Esophagus muscularis mucosa (tissue), 4 donors: ENCODE measurements around the gene PTPN6. TPM values are rescaled to one million over a fixed set of nuclear protein-coding genes. Genes with fewer than 3 reads are reported as not detected.

Experiments used
- DNase-seq: peaks from one replicate; pipeline ENCODE4 v3.0.0-alpha.2; 2017; ENCODE audit errors: extremely low spot score
- H3K27ac ChIP-seq, 4 donors: fragments of 200-600 bp; sonication (generic); replicated peaks in 1 of 4; 1 replicate in 3 of 4; 2 replicates in 1 of 4; pipeline ENCODE4 v1.5.1; 2016 to 2019; ENCODE audit warnings: mild to moderate bottlenecking in 1 of 4
- H3K27me3 ChIP-seq, 4 donors: fragments of 200-600 bp; sonication (generic); one replicate each; pipeline versions ENCODE4 v1.5.1 to v1.6.0; 2016 to 2019
- H3K36me3 ChIP-seq, 4 donors: fragments of 200-600 bp; sonication (generic); one replicate each; pipeline ENCODE4 v1.5.1; 2016 to 2019
- H3K4me1 ChIP-seq, 4 donors: fragments of 200-600 bp; sonication (generic); one replicate each; pipeline ENCODE4 v1.5.1; 2016 to 2019
- H3K4me3 ChIP-seq, 4 donors: fragments of 200-600 bp; sonication (generic); 1 replicate in 2 of 4; 2 replicates in 2 of 4; pipeline ENCODE4 v1.5.1; 2016 to 2019; ENCODE audit warnings: mild to moderate bottlenecking in 4 of 4, moderate library complexity in 1 of 4
- H3K9me3 ChIP-seq, 4 donors: fragments of 200-600 bp; sonication (generic); 1 replicate in 3 of 4; 2 replicates in 1 of 4; pipeline ENCODE4 v1.5.1; 2016 to 2019
- EP300 ChIP-seq: sonication (generic); formaldehyde crosslinking; IDR thresholded peaks from one replicate; pipeline ENCODE4 v1.6.1; 2017; ENCODE audit warnings: antibody characterized with exemption
- POLR2A ChIP-seq: fragments of 450-650 bp; IDR thresholded peaks from one replicate; pipeline ENCODE4 v1.6.1; 2017; ENCODE audit warnings: antibody characterized with exemption, moderate library complexity, mild to moderate bottlenecking, low read depth
- POLR2AphosphoS5 ChIP-seq, 2 donors: sonication (generic); formaldehyde crosslinking; IDR thresholded peaks; one replicate each; pipeline ENCODE4 v1.6.1; 2017; ENCODE audit warnings: antibody characterized with exemption in 2 of 2
- WGBS: methylation state at CpG from one replicate; pipeline ENCODE4 v1.1.5; 2018; 5-methylcytosine and 5-hydroxymethylcytosine counted together
- intact Hi-C: fragments of 100-400 bp; cut with DNase I; formaldehyde crosslinking; loops from one replicate; pipeline ENCODE4 v1.15.1; 2023
- total RNA-seq, 4 donors: library from RNA; depleted of rRNA; stranded (reverse); fragments of >200 nt; gene quantifications; one replicate each; pipeline versions ENCODE4 v1.1.0 to v1.2.1, GENCODE V29; 2016
- TF ChIP-seq, protein P1 (sequence below), 3 experiments: fragments of 200-600 bp in 2 of 3; fragments of 450-650 bp in 1 of 3; sonication (generic) in 2 of 3; IDR thresholded peaks; one replicate each; pipeline ENCODE4 v1.5.1; 2017 to 2019; ENCODE audit warnings: antibody characterized with exemption in 3 of 3, mild to moderate bottlenecking in 2 of 3, moderate library complexity in 1 of 3

PTPN6 gene
- total RNA-seq, 4 donors from 2014 or later, result 9.1 to 16.9 (median 13.3) TPM

GRCh38 chr12:6963791-6964413 is 12.7 kb downstream of the PTPN6 start:
- Histone ChIP-seq H3K27ac (peak overlapping the region; percentile 70 to 84 (median 75)), H3K4me3 (peak overlapping the region in 1 of 4 donors; percentile 32), H3K36me3 (peaks cover 36 to 43% (median 39%) of the 10 kb centered on the region in 4 donors), H3K27me3 (no peaks in the 10 kb centered on the region), H3K4me1 (peaks cover 48 to 69% (median 59%) of the 10 kb centered on the region in 4 donors), H3K9me3 (no peaks in the 10 kb centered on the region)
- WGBS, result 72% methylated on average over 16 of the region's 17 CpGs
- intact Hi-C loops, result no loop called here
- TF ChIP-seq POLR2A, result no peak
- TF ChIP-seq, protein P1, sequence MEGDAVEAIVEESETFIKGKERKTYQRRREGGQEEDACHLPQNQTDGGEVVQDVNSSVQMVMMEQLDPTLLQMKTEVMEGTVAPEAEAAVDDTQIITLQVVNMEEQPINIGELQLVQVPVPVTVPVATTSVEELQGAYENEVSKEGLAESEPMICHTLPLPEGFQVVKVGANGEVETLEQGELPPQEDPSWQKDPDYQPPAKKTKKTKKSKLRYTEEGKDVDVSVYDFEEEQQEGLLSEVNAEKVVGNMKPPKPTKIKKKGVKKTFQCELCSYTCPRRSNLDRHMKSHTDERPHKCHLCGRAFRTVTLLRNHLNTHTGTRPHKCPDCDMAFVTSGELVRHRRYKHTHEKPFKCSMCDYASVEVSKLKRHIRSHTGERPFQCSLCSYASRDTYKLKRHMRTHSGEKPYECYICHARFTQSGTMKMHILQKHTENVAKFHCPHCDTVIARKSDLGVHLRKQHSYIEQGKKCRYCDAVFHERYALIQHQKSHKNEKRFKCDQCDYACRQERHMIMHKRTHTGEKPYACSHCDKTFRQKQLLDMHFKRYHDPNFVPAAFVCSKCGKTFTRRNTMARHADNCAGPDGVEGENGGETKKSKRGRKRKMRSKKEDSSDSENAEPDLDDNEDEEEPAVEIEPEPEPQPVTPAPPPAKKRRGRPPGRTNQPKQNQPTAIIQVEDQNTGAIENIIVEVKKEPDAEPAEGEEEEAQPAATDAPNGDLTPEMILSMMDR (IDR thresholded peaks at IDR 0.05), result no peak
- TF ChIP-seq EP300, result no peak
- TF ChIP-seq POLR2AphosphoS5 (IDR thresholded peaks at IDR 0.05), result no peak
- DNase-seq, result no peak

DNA sequence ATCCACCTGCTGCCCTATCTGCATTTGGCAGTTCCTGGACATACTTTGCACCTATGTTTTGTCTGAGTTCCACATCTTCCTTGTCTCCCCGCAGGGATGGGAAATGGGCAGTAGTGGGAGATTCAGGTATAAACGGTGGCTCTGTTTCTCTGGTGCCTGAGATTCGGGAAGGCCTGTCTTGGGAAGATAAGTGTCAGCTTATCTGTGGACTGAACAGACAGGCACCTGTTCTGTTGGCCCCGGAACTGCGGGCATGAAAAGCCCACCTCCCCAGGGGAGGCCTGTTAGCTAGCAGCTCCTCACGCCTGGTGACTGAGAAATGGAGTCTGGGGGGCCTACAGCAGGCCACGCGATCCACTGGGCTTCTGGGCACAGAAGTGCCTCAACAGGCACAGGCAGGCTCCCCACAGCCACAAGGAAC is 13.5 kb downstream of the PTPN6 start:
- Histone ChIP-seq H3K9me3 (no peaks in the 10 kb centered on the region), H3K27me3 (no peaks in the 10 kb centered on the region), H3K27ac (peak overlapping the region; percentile 70 to 84 (median 75)), H3K4me1 (peaks cover 50 to 72% (median 63%) of the 10 kb centered on the region in 4 donors), H3K36me3 (peaks cover 36 to 46% (median 40%) of the 10 kb centered on the region in 4 donors), H3K4me3 (no peak overlapping the region)
- intact Hi-C loops, result loop anchor here (1.0 to 5.0 kb wide), 2 partner anchors 40 to 92 kb away; partner anchors contain the start of gene SPSB2
- TF ChIP-seq POLR2AphosphoS5 (IDR thresholded peaks at IDR 0.05) (no peak), POLR2A (no peak)
- WGBS, result 61% methylated on average over 3 of the region's 8 CpGs
- DNase-seq, result no peak

GRCh38 chr12:6965026-6965661 is 14.0 kb downstream of the PTPN6 start:
- Histone ChIP-seq H3K36me3 (peaks cover 36 to 46% (median 40%) of the 10 kb centered on the region in 4 donors), H3K9me3 (no peaks in the 10 kb centered on the region), H3K4me3 (no peak overlapping the region), H3K27me3 (no peaks in the 10 kb centered on the region), H3K4me1 (peaks cover 48 to 71% (median 63%) of the 10 kb centered on the region in 4 donors), H3K27ac (peak overlapping the region; percentile 70 to 84 (median 75))
- no peak for DNase-seq
- 24% methylated on average over 12 of the region's 12 CpGs for WGBS
- TF ChIP-seq EP300 (no peak), POLR2AphosphoS5 (IDR thresholded peaks at IDR 0.05) (peak; percentile 54 to 83), POLR2A (no peak)
- TF ChIP-seq, protein P1 (IDR thresholded peaks at IDR 0.05), result peak; percentile 87 to 94 (median 93)
- intact Hi-C loops, result loop anchor here (1.0 to 5.0 kb wide), 2 partner anchors 41 to 93 kb away; partner anchors contain the start of gene SPSB2

DNA sequence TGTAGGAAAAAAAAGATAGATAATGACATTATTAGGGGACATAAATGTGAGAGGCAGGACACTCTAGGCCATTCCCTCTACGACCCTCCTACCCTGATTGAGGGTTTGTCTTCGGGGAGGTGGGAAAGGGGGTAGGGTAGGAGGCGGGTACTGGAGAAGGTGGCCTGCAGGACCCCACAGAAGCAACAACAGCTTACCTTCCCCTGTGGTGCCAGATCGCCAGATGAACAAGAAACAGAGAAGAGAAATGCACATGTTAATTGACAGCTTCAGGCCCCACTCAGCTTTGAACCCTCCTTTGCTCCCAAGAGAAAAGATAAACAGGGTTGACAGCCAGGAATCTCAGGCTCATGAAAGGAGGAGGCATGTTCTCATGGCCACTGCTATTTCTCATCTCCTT is 14.6 kb downstream of the PTPN6 start:
- TF ChIP-seq POLR2A (no peak), EP300 (no peak), POLR2AphosphoS5 (IDR thresholded peaks at IDR 0.05) (no peak)
- TF ChIP-seq, protein P1 (IDR thresholded peaks at IDR 0.05), result no peak
- Histone ChIP-seq H3K27me3 (no peaks in the 10 kb centered on the region), H3K4me1 (peaks cover 43 to 67% (median 58%) of the 10 kb centered on the region in 4 donors), H3K27ac (peak overlapping the region; percentile 70 to 84 (median 75)), H3K36me3 (peaks cover 36 to 46% (median 40%) of the 10 kb centered on the region in 4 donors), H3K9me3 (no peaks in the 10 kb centered on the region), H3K4me3 (no peak overlapping the region)
- intact Hi-C loops, result loop anchor here (1.0 to 5.0 kb wide), 2 partner anchors 41 to 93 kb away; partner anchors contain the start of gene SPSB2
- no peak for DNase-seq
- whole genome bisulfite sequencing, result 85% methylated on average over 4 of the region's 4 CpGs

- intact Hi-C loops, result loop anchor here (5.0 kb wide), 1 partner anchor 94 kb away; the partner anchor contains the start of gene SPSB2
- Histone ChIP-seq H3K4me1 (peaks cover 38 to 65% (median 54%) of the 10 kb centered on the region in 4 donors), H3K9me3 (no peaks in the 10 kb centered on the region), H3K27ac (no peak overlapping the region), H3K27me3 (no peaks in the 10 kb centered on the region), H3K4me3 (no peak overlapping the region), H3K36me3 (peaks cover 36 to 46% (median 40%) of the 10 kb centered on the region in 4 donors)
- TF ChIP-seq POLR2AphosphoS5 (IDR thresholded peaks at IDR 0.05), result no peak
- 76% methylated on average over 7 of the region's 7 CpGs for WGBS
- no peak for DNase-seq
Measured at GRCh38 chr12:6966351-6966750, 15.2 kb downstream of the PTPN6 start.
